Activated T-cell treated with anti-CD3 and anti-CD28 coated beads for 24 hours (primary cell): ENCODE measurements around the gene DMRTB1.

Experiments
- DNase-seq: peaks from one replicate; pipeline ENCODE4 v3.0.0-alpha.2; 2020; ENCODE audit warnings: low read depth

Gene DMRTB1

DNA sequence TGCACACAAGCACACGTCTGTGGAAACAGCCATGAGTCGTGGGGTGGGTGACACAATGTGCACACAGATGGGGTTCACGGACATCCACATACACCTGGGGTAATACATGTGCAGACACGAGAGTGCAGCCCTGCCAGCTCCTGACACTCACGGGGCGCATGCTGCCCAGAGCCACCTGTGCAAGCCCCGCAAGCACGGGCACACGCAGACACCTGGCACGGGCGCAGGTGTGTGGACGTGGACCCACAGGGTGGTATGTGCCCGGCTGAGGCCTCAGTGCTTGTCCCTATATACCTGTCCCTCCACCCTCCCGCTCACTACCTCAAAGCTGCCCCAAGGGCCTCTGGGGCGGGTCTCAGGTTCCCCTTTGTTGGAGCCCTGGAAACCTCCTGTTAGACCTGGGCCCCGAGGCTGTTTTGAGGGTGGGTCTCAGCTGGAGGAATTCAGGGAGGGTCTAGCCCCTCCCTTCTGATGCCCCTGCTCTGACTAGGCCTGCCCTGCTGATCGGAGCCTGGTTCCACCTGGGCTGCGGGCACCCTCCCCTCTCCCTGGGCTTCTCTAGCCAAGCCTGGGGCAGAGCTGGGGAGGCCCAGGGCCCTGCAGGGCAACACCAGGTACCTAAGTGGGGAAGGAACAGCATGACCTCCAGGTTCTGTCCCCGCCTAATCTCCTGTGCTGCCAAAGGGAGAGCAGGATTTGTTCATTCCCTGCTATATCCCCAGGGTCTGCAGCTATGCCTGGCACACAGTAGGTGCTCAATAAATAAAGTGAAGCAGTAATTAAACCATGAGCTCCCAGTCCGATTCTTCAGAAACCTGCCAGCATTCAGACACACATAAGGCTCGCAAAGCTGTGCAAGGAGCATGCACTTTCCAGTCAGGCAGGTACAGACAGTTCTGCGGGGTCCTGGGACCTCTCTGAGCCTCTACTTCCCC lies 49.1 kb downstream of the DMRTB1 start:
- DNase-seq: no peak

GRCh38 chr1:53508991-53509666 lies 49.9 kb downstream of the DMRTB1 start:
- no peak for DNase-seq

- no peak for DNase-seq
Observed at GRCh38 chr1:53509775-53510174, 50.6 kb downstream of the DMRTB1 start.

DNA sequence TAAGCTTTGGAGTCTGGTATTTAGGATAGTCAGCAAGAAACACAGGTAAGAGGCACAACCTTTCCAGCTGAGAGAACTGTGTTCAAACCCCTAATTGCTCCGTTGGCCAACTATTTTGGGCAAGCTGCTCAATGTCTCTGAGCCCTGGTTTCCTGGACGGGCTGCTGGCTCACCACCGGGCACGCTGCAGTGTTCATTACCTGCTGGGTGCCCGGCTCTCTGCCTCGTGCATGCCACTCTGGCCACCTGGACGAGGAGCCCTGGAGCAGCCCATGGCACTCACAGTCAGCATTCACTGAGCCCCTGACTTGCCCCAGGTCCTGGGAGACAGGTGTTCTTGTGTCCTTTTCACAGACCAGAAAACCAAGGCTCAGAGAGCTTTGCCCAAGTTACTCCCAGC lies 51.0 kb downstream of the DMRTB1 start:
- DNase-seq: no peak

- no peak for DNase-seq
Observed at GRCh38 chr1:53511323-53511932, 52.2 kb downstream of the DMRTB1 start.

DNA sequence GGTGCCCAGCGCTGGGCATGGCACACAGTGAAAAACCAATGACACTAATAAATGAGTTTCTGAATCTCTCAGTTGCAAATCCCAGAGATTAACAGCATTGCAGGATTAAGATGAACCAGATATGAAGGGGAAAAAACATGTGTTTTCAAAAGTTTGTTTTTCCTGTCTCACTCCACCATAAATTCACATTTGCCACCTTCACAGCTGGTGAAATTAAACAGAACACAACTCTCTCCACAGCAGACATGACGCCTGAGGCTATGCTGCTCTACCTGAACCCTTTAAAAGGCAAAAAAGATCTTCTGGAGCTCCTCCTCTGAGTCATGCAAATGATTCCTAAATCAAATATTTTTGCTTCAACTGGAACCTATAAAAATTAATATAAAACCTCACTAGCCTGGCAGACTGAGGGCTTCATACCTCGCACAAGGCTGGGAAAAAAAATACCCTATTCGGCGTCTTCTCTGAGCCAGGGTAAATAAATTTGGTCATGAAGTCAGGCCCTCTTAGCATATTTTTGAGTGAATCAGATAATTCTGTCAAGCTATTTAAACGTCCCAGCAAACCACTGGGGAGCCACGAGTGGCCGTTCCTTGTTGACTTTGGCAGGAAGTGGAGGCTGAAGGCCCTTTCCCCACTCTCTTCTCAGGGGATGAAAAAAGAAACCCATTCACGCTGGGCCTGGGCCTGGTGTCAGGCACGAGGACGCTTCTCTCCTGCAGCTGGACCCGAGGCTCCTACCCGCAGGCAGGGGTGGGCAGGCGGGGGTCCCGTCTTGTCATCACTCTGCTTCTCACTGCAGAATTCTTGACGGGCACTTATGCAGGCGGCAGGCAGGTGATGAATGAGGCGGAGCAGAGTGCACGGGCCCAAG lies 53.0 kb downstream of the DMRTB1 start:
- DNase-seq: no peak

DNA sequence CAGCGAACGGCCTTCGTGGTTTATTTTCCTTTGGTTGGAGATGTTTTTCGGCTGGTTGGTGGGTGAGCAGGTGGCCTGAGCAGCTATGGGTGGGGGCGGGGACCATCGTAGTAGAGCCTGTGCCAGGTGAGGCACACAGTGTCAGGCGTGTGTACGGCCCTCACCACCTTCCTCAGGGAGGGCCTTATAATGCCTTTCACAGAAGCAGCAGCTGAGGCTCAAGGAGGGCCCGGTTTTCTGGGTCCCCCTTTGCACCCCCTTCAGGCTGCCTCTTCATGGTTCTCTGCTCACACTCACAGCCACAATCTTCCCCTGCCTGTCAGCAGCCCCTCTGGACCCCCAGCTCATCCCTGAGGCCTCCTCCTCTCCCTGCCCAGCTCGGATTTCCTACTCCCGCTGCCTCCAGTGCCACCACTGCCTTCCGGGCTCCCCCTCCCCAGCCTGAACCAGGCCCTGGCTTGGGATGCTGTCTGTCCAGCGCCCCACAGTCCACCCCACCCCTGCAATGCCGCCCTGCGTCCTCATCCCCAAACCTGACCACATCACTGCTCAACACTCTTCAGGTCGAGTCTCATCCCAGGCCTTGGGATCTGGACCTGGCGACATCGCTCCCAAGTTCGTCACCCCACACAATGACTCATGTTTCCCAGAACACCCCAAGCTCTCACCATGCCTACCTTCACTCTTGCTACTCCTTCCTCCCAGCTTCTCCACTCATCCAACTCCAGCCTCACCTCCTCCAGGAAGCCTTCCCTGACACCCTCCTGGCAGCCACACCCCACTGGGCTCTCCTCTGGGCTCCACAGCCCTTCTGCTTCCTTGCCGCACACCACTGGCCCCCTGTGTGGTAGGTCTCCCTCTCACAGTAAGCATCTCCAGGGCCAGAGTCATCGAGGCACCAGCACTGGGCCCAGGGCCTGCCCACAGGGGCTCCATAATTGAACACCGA lies 53.9 kb downstream of the DMRTB1 start:
- no peak for DNase-seq

- DNase-seq: no peak
Observed at GRCh38 chr1:53513846-53514245, 54.6 kb downstream of the DMRTB1 start.

GRCh38 chr1:53514436-53514835 lies 55.2 kb downstream of the DMRTB1 start:
- DNase-seq: no peak

- DNase-seq: no peak
Observed at GRCh38 chr1:53516181-53516580, 57.0 kb downstream of the DMRTB1 start.
